ENCODE results near the gene CACNA1H.
"Not testable (repeated sequence)": the region's sequence is repeated elsewhere in the genome, so short reads cannot be mapped to it uniquely, and the experiment has no call there.

- not testable (repeated sequence) for TF ChIP-seq POLR2AphosphoS5 (IDR thresholded peaks at IDR 0.05; ENCODE audit: low read depth, low read length); EZH2 (IDR thresholded peaks at IDR 0.05); YY1 (IDR thresholded peaks at IDR 0.05; ENCODE audit: extremely low read depth, insufficient replicate concordance, low read depth, low read length); CTCF (IDR thresholded peaks at IDR 0.05 in 2 of 3, conservative IDR thresholded peaks at IDR 0.05 in 1 of 3; ENCODE audit: borderline replicate concordance in 1 of 3, insufficient read depth in 1 of 3, low read depth in 2 of 3, low read length in 2 of 3); TCF7L2 (IDR thresholded peaks at IDR 0.05; ENCODE audit: borderline replicate concordance, extremely low read depth, insufficient read depth, insufficient read length); JUND (IDR thresholded peaks at IDR 0.05); POLR2A (IDR thresholded peaks at IDR 0.05; ENCODE audit: borderline replicate concordance, extremely low read depth, insufficient read depth, insufficient read length); CBX3 (IDR thresholded peaks at IDR 0.05; ENCODE audit: low read depth); REST (IDR thresholded peaks at IDR 0.05; ENCODE audit: low read depth); SRF (IDR thresholded peaks at IDR 0.05; ENCODE audit: low read depth); ZFX (IDR thresholded peaks at IDR 0.05); ELF1 (IDR thresholded peaks at IDR 0.05; ENCODE audit: borderline replicate concordance, low read depth); RAD21 (IDR thresholded peaks at IDR 0.05; ENCODE audit: low read depth)
Measured at GRCh38 chr16:1253701-1254364, 100.9 kb downstream of the CACNA1H start.
